Stimulated activated CD8-positive, alpha-beta memory T cell treated with anti-CD3 and anti-CD28 coated beads, Interleukin-15, amount 100 ng/mL, for 48 hours (primary cell): ENCODE results near the gene ATF7.

Source experiments
- DNase-seq, 2 donors: peaks; one replicate each; pipeline ENCODE4 v3.0.0-alpha.2; 2020; ENCODE audit warnings: low read depth in 2 of 2

ATF7 gene

GRCh38 chr12:53459097-53459496 is 167.1 kb downstream of the ATF7 start:
- no peak for DNase-seq
